NCI-H1105 (cell line): ENCODE data around the gene MCC.
A peak's percentile ranks its signal among the peaks of the same experiment; 100 is the strongest.

Experiments used
- DNase-seq: peaks from one replicate; lab custom pipeline; 2025; lab: John Stamatoyannopoulos, UW

Gene MCC

GRCh38 chr5:112976432-112977309 is 511.6 kb downstream of the MCC start, which contains the start of gene DCP2:
Gene DCP2, plus strand, starts transcription at chr5:112976798. Its CDS starts 136 bp downstream, at chr5:112976934.
- peak; percentile 91 for DNase-seq

GRCh38 chr5:112975721-112976431 is 512.4 kb downstream of the MCC start:
- DNase-seq = no peak

- no peak for DNase-seq
Observed at GRCh38 chr5:112974901-112975300, 513.4 kb downstream of the MCC start.

DNA sequence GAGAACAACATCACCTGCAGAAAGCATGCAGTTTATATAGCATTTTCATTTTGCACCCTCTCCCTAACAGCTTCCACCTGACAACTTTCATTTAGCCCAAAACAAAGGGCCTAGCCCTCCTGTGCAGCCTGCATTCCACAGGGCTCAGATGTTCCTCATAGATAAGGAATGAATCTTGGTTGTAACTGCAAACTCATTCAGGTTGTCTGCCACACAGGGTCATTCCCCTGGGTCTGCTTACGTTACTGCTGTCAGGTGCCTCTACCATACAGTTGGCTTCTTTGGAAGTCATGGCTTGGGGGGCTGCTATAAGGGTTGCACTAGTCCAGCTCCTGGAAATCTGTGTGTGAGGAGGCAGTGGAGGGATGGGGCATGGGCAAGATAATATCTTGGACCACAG is 514.3 kb downstream of the MCC start:
- DNase-seq = no peak

GRCh38 chr5:112973036-112973435 is 515.2 kb downstream of the MCC start:
- no peak for DNase-seq
